SK-N-SH (cell line): Measurements from ENCODE around the gene NLN. TPM values are rescaled to one million over a fixed set of nuclear protein-coding genes. Genes with fewer than 3 reads are reported as not detected.

Source experiments
- CTCF ChIA-PET: fragments of 300-600, 350-600 bp; formaldehyde crosslinking; extraction: SDS; loops from one replicate; lab custom pipeline; 2021; lab: Yijun Ruan, JAX
- POLR2A ChIA-PET: fragments of 350-600 bp; sonication (Branson Sonifier 250); formaldehyde crosslinking; extraction: SDS; loops from one replicate; lab custom pipeline; 2020; ENCODE audit warnings: antibody characterized with exemption, inconsistent platforms; lab: Yijun Ruan, JAX
- DNase-seq: peaks from one replicate; pipeline ENCODE4 v3.0.0; 2012
- H2AFZ ChIP-seq: fragments of 200-600 bp; sonication (generic); 2 replicates; pipeline ENCODE4 v1.8.1; 2016; ENCODE audit warnings: antibody characterized with exemption, mild to moderate bottlenecking, low read depth
- H3F3A ChIP-seq: fragments of 200-600 bp; sonication (generic); replicated peaks from 2 replicates; pipeline ENCODE3; 2016; ENCODE audit warnings: antibody characterized with exemption, mild to moderate bottlenecking; ENCODE audit not compliant: insufficient read depth
- H3K27ac ChIP-seq, 2 experiments: fragments of 200-500 bp in 1 of 2; fragments of 200-600 bp in 1 of 2; sonication (Bioruptor generic) in 1 of 2; sonication (generic), shearing (Covaris generic) in 1 of 2; 2 replicates each; pipeline versions ENCODE4 v1.5.1 to v1.6.1; 2014 to 2016; ENCODE audit warnings: low read depth in 2 of 2, inconsistent platforms in 1 of 2, low read length in 1 of 2, mild to moderate bottlenecking in 1 of 2, mixed read lengths in 1 of 2
- H3K27me3 ChIP-seq: fragments of 200-600 bp; sonication (generic), shearing (Covaris generic); 2 replicates; pipeline ENCODE4 v1.6.1; 2016; ENCODE audit warnings: mixed run types; ENCODE audit not compliant: insufficient read depth
- H3K36me3 ChIP-seq, 2 experiments: fragments of 200-500 bp in 1 of 2; fragments of 200-600 bp in 1 of 2; sonication (Bioruptor generic) in 1 of 2; sonication (generic) in 1 of 2; replicated peaks in 1 of 2; 2 replicates each; pipeline versions ENCODE3 to v1.5.1; 2014 to 2016; ENCODE audit warnings: low read length in 1 of 2, mild to moderate bottlenecking in 1 of 2; ENCODE audit not compliant: insufficient read depth in 2 of 2, control insufficient read depth in 1 of 2
- H3K4me1 ChIP-seq, 2 experiments: fragments of 200-500 bp in 1 of 2; fragments of 200-600 bp in 1 of 2; sonication (Bioruptor generic) in 1 of 2; sonication (generic), shearing (Covaris generic) in 1 of 2; 2 replicates each; pipeline versions ENCODE4 v1.5.1 to v1.6.1; 2014 to 2016; ENCODE audit warnings: low read depth in 1 of 2, low read length in 1 of 2, mixed run types in 1 of 2; ENCODE audit not compliant: insufficient read depth in 2 of 2, control insufficient read depth in 1 of 2
- H3K4me2 ChIP-seq: fragments of 200-600 bp; sonication (generic), shearing (Covaris generic); 2 replicates; pipeline ENCODE4 v1.6.1; 2017; ENCODE audit warnings: mixed run types
- H3K4me3 ChIP-seq, 2 experiments: fragments of 200-500 bp in 1 of 2; fragments of 200-600 bp in 1 of 2; sonication (Bioruptor generic) in 1 of 2; sonication (generic), shearing (Covaris generic) in 1 of 2; 2 replicates each; pipeline versions ENCODE4 v1.5.1 to v1.8.1; 2014 to 2016; ENCODE audit warnings: low read depth in 2 of 2, inconsistent platforms in 1 of 2, low read length in 1 of 2, mild to moderate bottlenecking in 1 of 2, mixed read lengths in 1 of 2, moderate library complexity in 1 of 2
- H3K79me2 ChIP-seq: fragments of 200-600 bp; sonication (generic); 2 replicates; pipeline ENCODE4 v1.8.1; 2017; ENCODE audit warnings: mild to moderate bottlenecking; ENCODE audit not compliant: insufficient read depth
- H3K9ac ChIP-seq: fragments of 200-600 bp; sonication (generic); 2 replicates; pipeline ENCODE4 v1.6.1; 2017; ENCODE audit warnings: mixed run types
- H3K9me2 ChIP-seq: fragments of 200-600 bp; sonication (generic); 2 replicates; pipeline ENCODE4 v1.6.1; 2017; ENCODE audit warnings: mixed run types
- H3K9me3 ChIP-seq: fragments of 200-600 bp; sonication (generic); 2 replicates; pipeline ENCODE4 v1.6.1; 2017; ENCODE audit warnings: mixed run types, mild to moderate bottlenecking, moderate library complexity
- H4K20me1 ChIP-seq: fragments of 200-600 bp; sonication (generic); 2 replicates; pipeline ENCODE4 v1.6.1; 2017; ENCODE audit warnings: mild to moderate bottlenecking, mixed run types; ENCODE audit not compliant: insufficient read depth
- CHD2 ChIP-seq: fragments of 150-350 bp; IDR thresholded peaks from 2 replicates; pipeline ENCODE4 v1.6.1; 2018; ENCODE audit warnings: low read length; ENCODE audit not compliant: partially characterized antibody
- FOSL2 ChIP-seq: IDR thresholded peaks from 2 replicates; pipeline ENCODE4 v1.4.0; 2012; ENCODE audit warnings: low read depth, mild to moderate bottlenecking, moderate library complexity, borderline replicate concordance
- FOXM1 ChIP-seq: IDR thresholded peaks from 2 replicates; pipeline ENCODE4 v1.4.0; 2012; ENCODE audit warnings: low read depth, mild to moderate bottlenecking
- IRF3 ChIP-seq: fragments of 150-350 bp; IDR thresholded peaks from 2 replicates; pipeline ENCODE4 v1.6.1; 2016; ENCODE audit warnings: mild to moderate bottlenecking, low read depth, low read length
- JUND ChIP-seq: IDR thresholded peaks from 2 replicates; pipeline ENCODE4 v1.4.0; 2012
- MEF2A ChIP-seq: IDR thresholded peaks from 2 replicates; pipeline ENCODE4 v1.4.0; 2012; ENCODE audit warnings: low read depth, borderline replicate concordance
- NFIC ChIP-seq: IDR thresholded peaks from 2 replicates; pipeline ENCODE4 v1.4.0; 2012; ENCODE audit warnings: borderline replicate concordance
- PBX3 ChIP-seq: IDR thresholded peaks from 2 replicates; pipeline ENCODE4; 2012
- RAD21 ChIP-seq: IDR thresholded peaks from 2 replicates; pipeline ENCODE4 v1.6.1; 2012; ENCODE audit warnings: mild to moderate bottlenecking, low read length
- RFX5 ChIP-seq: IDR thresholded peaks from 2 replicates; pipeline ENCODE4 v1.6.1; 2012; ENCODE audit warnings: mild to moderate bottlenecking, improper control_type of control experiment, low read length
- RXRA ChIP-seq: IDR thresholded peaks from 2 replicates; pipeline ENCODE4 v1.4.0; 2012; ENCODE audit warnings: low read depth, mild to moderate bottlenecking, borderline replicate concordance
- SMC3 ChIP-seq: IDR thresholded peaks from 2 replicates; pipeline ENCODE4 v1.6.1; 2012; ENCODE audit warnings: low read depth, low read length, improper control_type of control experiment
- TCF12 ChIP-seq: IDR thresholded peaks from 2 replicates; pipeline ENCODE4 v1.4.0; 2012
- TEAD4 ChIP-seq: IDR thresholded peaks from 2 replicates; pipeline ENCODE4 v1.4.0; 2012; ENCODE audit warnings: mild to moderate bottlenecking, borderline replicate concordance; ENCODE audit not compliant: insufficient read depth
- ZBTB33 ChIP-seq: IDR thresholded peaks from 2 replicates; pipeline ENCODE4 v1.4.0; 2012; ENCODE audit warnings: low read depth, borderline replicate concordance
- WGBS: methylation state at CpG from one replicate; pipeline ENCODE4 v1.1.6; 2017; ENCODE audit warnings: low lambda C conversion rate; 5-methylcytosine and 5-hydroxymethylcytosine counted together
- polyA plus RNA-seq, 3 experiments: library from polyadenylated mRNA; depleted of rRNA; stranded (reverse); fragments of >200 nt; gene quantifications; 2 replicates each; pipeline ENCODE4 v1.2.3, GENCODE V29; 2012

The NLN gene
- polyA plus RNA-seq, 1 of the 3 experiments (the other 2 are of a cell fraction) = 17.1 TPM

- no peak for TF ChIP-seq RFX5
- TF ChIP-seq TEAD4 = no peak
- peak; percentile 60 for TF ChIP-seq PBX3
- TF ChIP-seq ZBTB33 = no peak
- TF ChIP-seq SMC3 = no peak
- TF ChIP-seq MEF2A = peak; percentile 19; the same call in 1 of the 2 replicates
- TF ChIP-seq FOSL2 = peak; percentile 20; the same call in 1 of the 2 replicates
- TF ChIP-seq NFIC = 0 out of 2 replicates have a peak, but pooled peaks have one; percentile 34
- TF ChIP-seq RAD21 = no peak
- TF ChIP-seq TCF12 = peak; percentile 14; the same call in 1 of the 2 replicates
- TF ChIP-seq JUND = peak; percentile 39; the same call in 1 of the 2 replicates
- TF ChIP-seq IRF3 = no peak
- TF ChIP-seq FOXM1 = no peak
- peak; percentile 77; the same call in 1 of the 2 replicates for TF ChIP-seq RXRA
- TF ChIP-seq CHD2 = no peak
- TF ChIP-seq, all 33 proteins: peak for 7
- H2AFZ ChIP-seq = no peak overlapping the region
- no peaks in the 10 kb centered on the region for H3K9me2 ChIP-seq
- H3K27ac ChIP-seq = peak overlapping the region in 1 of 2 experiments; percentile 63; a peak in 2 of 4 replicates
- no peaks in the 10 kb centered on the region for H4K20me1 ChIP-seq
- H3K4me2 ChIP-seq = no peak overlapping the region
- no peaks in the 10 kb centered on the region for H3K36me3 ChIP-seq
- POLR2A ChIA-PET = no interaction called here
- H3K9me3 ChIP-seq = 0 out of 2 replicates have a peak, but pooled peaks cover 3% of the 10 kb centered on the region
- no peak overlapping the region for H3K9ac ChIP-seq
- no peaks in the 10 kb centered on the region for H3K27me3 ChIP-seq
- no peak overlapping the region for H3K4me3 ChIP-seq
- H3K4me1 ChIP-seq = 0 out of 4 replicates have a peak, but pooled peaks cover 0 to 5% of the 10 kb centered on the region in 2 experiments
- no peak for DNase-seq
- CTCF ChIA-PET = no interaction called here
- no peaks in the 10 kb centered on the region for H3K79me2 ChIP-seq
- 91% methylated on average over 3 of the region's 3 CpGs for WGBS
- peaks cover 24% of the 10 kb centered on the region for H3F3A ChIP-seq
Measured at GRCh38 chr5:65873181-65873750, 151.3 kb downstream of the NLN start.
